ENCODE results near the gene B4GALT6. TPM values are rescaled to one million over a fixed set of nuclear protein-coding genes. Genes with fewer than 3 reads are reported as not detected.

The B4GALT6 gene
- total RNA-seq, 1 experiment from 2014 or later: 1.4 TPM

DNA sequence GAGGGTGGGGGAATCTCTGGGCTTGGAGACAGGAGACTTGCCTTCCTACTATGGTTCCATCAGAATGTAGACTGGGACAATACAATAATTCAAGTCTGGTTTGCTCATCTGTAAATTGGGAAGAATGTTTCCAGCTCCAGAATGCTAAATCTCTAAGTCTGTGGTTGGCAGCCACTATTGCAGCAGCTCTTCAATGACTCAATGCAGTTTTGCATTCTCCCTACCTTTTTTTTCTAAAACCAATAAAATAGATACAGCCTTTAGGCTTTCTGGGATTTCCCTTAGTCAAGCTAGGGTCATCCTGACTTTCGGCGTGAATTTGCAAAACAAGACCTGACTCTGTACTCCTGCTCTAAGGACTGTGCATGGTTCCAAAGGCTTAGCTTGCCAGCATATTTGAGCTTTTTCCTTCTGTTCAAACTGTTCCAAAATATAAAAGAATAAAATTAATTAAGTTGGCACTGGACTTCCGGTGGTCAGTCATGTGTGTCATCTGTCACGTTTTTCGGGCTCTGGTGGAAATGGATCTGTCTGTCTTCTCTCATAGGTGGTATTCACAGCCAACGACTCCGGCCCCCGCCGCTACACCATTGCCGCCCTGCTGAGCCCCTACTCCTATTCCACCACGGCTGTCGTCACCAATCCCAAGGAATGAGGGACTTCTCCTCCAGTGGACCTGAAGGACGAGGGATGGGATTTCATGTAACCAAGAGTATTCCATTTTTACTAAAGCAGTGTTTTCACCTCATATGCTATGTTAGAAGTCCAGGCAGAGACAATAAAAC, 86.2 kb downstream of the B4GALT6 start:
- intact Hi-C loops (cut with micrococcal nuclease): no loop called here
- Histone ChIP-seq H3K36me3 (ENCODE audit: low read depth, low read length) (no peaks in the 10 kb centered on the region), H3K9ac (ENCODE audit: low read length) (no peak overlapping the region), H3K9me3 (ENCODE audit: low read length) (no peaks in the 10 kb centered on the region), H3K27me3 (ENCODE audit: low read length) (no peaks in the 10 kb centered on the region), H3K27ac (ENCODE audit: low read length) (no peak overlapping the region), H3K4me2 (ENCODE audit: low read length) (no peak overlapping the region), H3K4me1 (ENCODE audit: insufficient read depth, low read length) (no peaks in the 10 kb centered on the region), H3F3A (ENCODE audit: low read length, unreplicated experiment) (no peaks in the 10 kb centered on the region), H3K79me2 (ENCODE audit: low read length) (no peaks in the 10 kb centered on the region), H4K20me1 (ENCODE audit: low read length) (no peaks in the 10 kb centered on the region), H2AFZ (ENCODE audit: low read length) (no peak overlapping the region), H3K9me2 (replicated peaks; ENCODE audit: low read length) (no peaks in the 10 kb centered on the region), H3K4me3 (ENCODE audit: low read length) (no peak overlapping the region)
- BruUV-seq (replicated peaks): no TSS peak
- DNase-seq: no peak
- ChIA-PET POLR2A (ENCODE audit: unreplicated experiment) (interaction anchor here (0.7 kb wide), 1 partner anchor 106 kb away, joined by 10 read pairs; no protein-coding TSS in a partner anchor), CTCF (interaction anchor here (0.5 kb wide), 1 partner anchor 36 kb away, joined by 4 read pairs; no protein-coding TSS in a partner anchor)
- ATAC-seq: no peak
- TF ChIP-seq EZH2phosphoT487 (IDR thresholded peaks at IDR 0.05; ENCODE audit: borderline replicate concordance, low read length) (no peak), EZH2 (IDR thresholded peaks at IDR 0.05; ENCODE audit: low read length, unreplicated experiment) (no peak)
- TF ChIP-seq, protein P1, sequence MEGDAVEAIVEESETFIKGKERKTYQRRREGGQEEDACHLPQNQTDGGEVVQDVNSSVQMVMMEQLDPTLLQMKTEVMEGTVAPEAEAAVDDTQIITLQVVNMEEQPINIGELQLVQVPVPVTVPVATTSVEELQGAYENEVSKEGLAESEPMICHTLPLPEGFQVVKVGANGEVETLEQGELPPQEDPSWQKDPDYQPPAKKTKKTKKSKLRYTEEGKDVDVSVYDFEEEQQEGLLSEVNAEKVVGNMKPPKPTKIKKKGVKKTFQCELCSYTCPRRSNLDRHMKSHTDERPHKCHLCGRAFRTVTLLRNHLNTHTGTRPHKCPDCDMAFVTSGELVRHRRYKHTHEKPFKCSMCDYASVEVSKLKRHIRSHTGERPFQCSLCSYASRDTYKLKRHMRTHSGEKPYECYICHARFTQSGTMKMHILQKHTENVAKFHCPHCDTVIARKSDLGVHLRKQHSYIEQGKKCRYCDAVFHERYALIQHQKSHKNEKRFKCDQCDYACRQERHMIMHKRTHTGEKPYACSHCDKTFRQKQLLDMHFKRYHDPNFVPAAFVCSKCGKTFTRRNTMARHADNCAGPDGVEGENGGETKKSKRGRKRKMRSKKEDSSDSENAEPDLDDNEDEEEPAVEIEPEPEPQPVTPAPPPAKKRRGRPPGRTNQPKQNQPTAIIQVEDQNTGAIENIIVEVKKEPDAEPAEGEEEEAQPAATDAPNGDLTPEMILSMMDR (conservative IDR thresholded peaks at IDR 0.05; ENCODE audit: low read depth, low read length): no peak

DNA sequence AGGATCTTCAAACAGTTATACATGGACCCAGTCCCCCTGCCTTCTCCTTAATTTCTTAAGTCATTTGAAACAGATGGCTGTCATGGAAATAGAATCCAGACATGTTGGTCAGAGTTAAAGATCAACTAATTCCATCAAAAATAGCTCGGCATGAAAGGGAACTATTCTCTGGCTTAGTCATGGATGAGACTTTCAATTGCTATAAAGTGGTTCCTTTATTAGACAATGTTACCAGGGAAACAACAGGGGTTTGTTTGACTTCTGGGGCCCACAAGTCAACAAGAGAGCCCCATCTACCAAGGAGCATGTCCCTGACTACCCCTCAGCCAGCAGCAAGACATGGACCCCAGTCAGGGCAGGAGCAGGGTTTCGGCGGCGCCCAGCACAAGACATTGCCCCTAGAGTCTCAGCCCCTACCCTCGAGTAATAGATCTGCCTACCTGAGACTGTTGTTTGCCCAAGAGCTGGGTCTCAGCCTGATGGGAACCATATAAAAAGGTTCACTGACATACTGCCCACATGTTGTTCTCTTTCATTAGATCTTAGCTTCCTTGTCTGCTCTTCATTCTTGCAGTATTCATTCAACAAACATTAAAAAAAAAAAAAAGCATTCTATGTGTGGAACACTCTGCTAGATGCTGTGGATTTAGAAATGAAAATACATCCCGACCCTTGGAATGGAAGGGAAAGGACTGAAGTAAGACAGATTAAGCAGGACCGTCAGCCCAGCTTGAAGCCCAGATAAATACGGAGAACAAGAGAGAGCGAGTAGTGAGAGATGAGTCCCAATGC, 88.1 kb downstream of the B4GALT6 start:
- BruUV-seq (replicated peaks): no TSS peak
- Histone ChIP-seq H3K9me3 (ENCODE audit: low read length) (no peaks in the 10 kb centered on the region), H3K27me3 (ENCODE audit: low read length) (no peaks in the 10 kb centered on the region), H3K4me3 (ENCODE audit: low read length) (no peak overlapping the region), H3K27ac (ENCODE audit: low read length) (no peak overlapping the region), H3K79me2 (ENCODE audit: low read length) (no peaks in the 10 kb centered on the region), H3K36me3 (ENCODE audit: low read depth, low read length) (no peaks in the 10 kb centered on the region), H3K4me2 (ENCODE audit: low read length) (no peak overlapping the region), H3F3A (ENCODE audit: low read length, unreplicated experiment) (no peaks in the 10 kb centered on the region), H2AFZ (ENCODE audit: low read length) (no peak overlapping the region), H3K9me2 (replicated peaks; ENCODE audit: low read length) (no peaks in the 10 kb centered on the region), H3K4me1 (ENCODE audit: insufficient read depth, low read length) (no peaks in the 10 kb centered on the region), H4K20me1 (ENCODE audit: low read length) (no peaks in the 10 kb centered on the region), H3K9ac (ENCODE audit: low read length) (no peak overlapping the region)
- intact Hi-C loops (cut with micrococcal nuclease): no loop called here
- TF ChIP-seq, protein P1 (conservative IDR thresholded peaks at IDR 0.05; ENCODE audit: low read depth, low read length): no peak
- no peak for TF ChIP-seq EZH2 (IDR thresholded peaks at IDR 0.05; ENCODE audit: low read length, unreplicated experiment)
- TF ChIP-seq EZH2phosphoT487 (IDR thresholded peaks at IDR 0.05; ENCODE audit: borderline replicate concordance, low read length): no peak
- ATAC-seq: no peak; the same call in 1 of the 2 replicates
- DNase-seq: no peak
- POLR2A ChIA-PET (ENCODE audit: unreplicated experiment): no interaction called here
- CTCF ChIA-PET: no interaction called here

Data from PC-3 (cell line).